Keratinocyte (primary cell): ENCODE measurements around the gene TP63.

Experiments used
- EZH2 ChIP-seq: IDR thresholded peaks from one replicate; pipeline ENCODE4 v1.6.1; 2012; ENCODE audit warnings: inconsistent platforms, mild to moderate bottlenecking, low read length, moderate library complexity
- TF ChIP-seq, protein P1 (sequence below), 3 experiments: IDR thresholded peaks in 1 of 3; conservative IDR thresholded peaks in 1 of 3; optimal IDR thresholded peaks in 1 of 3; 2 replicates in 2 of 3; 3 replicates in 1 of 3; pipeline versions ENCODE3 to v1.5.1; 2011; ENCODE audit warnings: low read length in 3 of 3, mild to moderate bottlenecking in 3 of 3, moderate library complexity in 2 of 3, control low read depth in 1 of 3, inconsistent platforms in 1 of 3; ENCODE audit not compliant: insufficient read depth in 2 of 3; ENCODE audit errors: extremely low read depth in 1 of 3

- TF ChIP-seq, protein P1, sequence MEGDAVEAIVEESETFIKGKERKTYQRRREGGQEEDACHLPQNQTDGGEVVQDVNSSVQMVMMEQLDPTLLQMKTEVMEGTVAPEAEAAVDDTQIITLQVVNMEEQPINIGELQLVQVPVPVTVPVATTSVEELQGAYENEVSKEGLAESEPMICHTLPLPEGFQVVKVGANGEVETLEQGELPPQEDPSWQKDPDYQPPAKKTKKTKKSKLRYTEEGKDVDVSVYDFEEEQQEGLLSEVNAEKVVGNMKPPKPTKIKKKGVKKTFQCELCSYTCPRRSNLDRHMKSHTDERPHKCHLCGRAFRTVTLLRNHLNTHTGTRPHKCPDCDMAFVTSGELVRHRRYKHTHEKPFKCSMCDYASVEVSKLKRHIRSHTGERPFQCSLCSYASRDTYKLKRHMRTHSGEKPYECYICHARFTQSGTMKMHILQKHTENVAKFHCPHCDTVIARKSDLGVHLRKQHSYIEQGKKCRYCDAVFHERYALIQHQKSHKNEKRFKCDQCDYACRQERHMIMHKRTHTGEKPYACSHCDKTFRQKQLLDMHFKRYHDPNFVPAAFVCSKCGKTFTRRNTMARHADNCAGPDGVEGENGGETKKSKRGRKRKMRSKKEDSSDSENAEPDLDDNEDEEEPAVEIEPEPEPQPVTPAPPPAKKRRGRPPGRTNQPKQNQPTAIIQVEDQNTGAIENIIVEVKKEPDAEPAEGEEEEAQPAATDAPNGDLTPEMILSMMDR (optimal IDR thresholded peaks at IDR 0.05 in 1 of 3, IDR thresholded peaks at IDR 0.05 in 1 of 3, conservative IDR thresholded peaks at IDR 0.05 in 1 of 3; ENCODE audit: extremely low read depth in 1 of 3, insufficient read depth in 2 of 3, low read length in 3 of 3), result no peak
- TF ChIP-seq EZH2, result no peak
Observed at GRCh38 chr3:189695400-189695799, 64.2 kb downstream of the TP63 start.
